GM12873 (cell line): ENCODE results near the gene G6PC2.

Experiments used
- TF ChIP-seq, protein P1 (sequence below): IDR thresholded peaks from 2 replicates; pipeline ENCODE4 v1.5.1; 2012; ENCODE audit warnings: low read depth, mild to moderate bottlenecking, moderate library complexity, low read length, control low read depth; ENCODE audit not compliant: insufficient read depth; ENCODE audit errors: missing control alignments

The G6PC2 gene, protein sequence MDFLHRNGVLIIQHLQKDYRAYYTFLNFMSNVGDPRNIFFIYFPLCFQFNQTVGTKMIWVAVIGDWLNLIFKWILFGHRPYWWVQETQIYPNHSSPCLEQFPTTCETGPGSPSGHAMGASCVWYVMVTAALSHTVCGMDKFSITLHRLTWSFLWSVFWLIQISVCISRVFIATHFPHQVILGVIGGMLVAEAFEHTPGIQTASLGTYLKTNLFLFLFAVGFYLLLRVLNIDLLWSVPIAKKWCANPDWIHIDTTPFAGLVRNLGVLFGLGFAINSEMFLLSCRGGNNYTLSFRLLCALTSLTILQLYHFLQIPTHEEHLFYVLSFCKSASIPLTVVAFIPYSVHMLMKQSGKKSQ

DNA sequence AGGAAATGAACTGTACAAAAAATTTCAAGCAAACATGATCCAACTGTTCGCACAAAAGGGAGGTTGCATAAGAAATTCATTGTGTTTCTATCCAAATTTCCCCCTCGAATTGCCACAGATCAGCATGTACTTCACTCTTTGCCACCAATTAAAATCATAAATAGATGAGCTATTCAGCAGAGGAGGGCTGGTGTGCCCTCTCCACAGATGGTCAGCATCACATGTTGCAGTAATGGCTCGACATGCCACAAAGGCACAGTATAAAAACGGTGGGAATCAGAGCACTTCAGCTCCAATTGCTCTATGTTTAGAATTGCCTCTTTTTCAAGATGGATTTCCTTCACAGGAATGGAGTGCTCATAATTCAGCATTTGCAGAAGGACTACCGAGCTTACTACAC is at the start of gene G6PC2:
G6PC2 (plus strand) TSS at position 289 of the 400 bp plus-strand sequence; CDS start at position 330, 41 bp downstream.
- TF ChIP-seq, protein P1, sequence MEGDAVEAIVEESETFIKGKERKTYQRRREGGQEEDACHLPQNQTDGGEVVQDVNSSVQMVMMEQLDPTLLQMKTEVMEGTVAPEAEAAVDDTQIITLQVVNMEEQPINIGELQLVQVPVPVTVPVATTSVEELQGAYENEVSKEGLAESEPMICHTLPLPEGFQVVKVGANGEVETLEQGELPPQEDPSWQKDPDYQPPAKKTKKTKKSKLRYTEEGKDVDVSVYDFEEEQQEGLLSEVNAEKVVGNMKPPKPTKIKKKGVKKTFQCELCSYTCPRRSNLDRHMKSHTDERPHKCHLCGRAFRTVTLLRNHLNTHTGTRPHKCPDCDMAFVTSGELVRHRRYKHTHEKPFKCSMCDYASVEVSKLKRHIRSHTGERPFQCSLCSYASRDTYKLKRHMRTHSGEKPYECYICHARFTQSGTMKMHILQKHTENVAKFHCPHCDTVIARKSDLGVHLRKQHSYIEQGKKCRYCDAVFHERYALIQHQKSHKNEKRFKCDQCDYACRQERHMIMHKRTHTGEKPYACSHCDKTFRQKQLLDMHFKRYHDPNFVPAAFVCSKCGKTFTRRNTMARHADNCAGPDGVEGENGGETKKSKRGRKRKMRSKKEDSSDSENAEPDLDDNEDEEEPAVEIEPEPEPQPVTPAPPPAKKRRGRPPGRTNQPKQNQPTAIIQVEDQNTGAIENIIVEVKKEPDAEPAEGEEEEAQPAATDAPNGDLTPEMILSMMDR: no peak

DNA sequence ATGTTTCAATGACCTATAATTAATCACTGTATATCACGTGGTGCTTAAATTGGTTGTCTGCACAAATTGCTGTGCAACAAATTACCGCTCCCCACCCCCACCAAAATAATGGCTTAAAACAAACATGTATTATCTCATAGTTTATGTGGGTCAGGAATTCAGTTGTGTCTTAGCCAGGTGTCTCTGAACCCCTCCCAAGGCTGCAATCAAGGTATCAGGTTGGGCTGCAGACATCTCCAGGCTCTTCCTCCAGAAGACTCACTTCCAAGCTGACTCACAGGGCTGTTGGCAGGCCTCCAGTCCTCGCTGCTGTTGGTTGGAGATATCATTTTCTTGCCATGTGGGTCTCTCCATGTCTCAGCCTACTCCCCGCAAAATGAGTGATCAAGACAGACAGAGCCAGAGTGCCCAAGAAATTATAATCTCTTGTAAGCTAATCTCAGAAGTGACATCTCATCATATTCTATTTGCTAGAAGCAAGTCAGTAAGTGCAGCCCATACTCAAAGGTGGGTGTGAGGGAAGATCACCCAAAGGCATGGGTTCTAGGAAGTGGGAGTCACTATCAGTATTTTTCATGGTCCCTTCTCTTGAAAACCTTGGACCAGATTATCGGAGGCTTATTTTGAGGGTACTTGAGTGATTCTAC is 49.3 kb upstream of the G6PC2 start:
- TF ChIP-seq, protein P1: no peak

DNA sequence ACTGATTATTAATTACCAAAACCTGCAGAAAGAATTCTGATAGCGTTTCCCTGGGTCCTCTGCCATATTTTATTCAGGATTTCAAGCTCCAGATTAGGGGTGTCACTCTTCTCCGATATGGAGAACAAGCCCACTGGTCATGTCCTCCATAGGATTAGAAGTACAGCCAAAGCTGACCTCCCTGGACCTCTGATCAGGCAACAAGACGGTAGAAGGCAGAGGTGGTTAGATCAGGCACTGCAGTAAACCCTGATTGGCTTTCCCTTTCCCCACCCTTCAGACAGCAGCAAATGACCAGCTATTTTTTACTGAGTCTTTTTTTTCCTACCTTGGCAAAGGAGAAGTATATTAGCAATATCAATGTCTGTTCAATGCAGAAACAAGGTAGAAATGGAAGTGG is 48.6 kb upstream of the G6PC2 start:
- TF ChIP-seq, protein P1: no peak

DNA sequence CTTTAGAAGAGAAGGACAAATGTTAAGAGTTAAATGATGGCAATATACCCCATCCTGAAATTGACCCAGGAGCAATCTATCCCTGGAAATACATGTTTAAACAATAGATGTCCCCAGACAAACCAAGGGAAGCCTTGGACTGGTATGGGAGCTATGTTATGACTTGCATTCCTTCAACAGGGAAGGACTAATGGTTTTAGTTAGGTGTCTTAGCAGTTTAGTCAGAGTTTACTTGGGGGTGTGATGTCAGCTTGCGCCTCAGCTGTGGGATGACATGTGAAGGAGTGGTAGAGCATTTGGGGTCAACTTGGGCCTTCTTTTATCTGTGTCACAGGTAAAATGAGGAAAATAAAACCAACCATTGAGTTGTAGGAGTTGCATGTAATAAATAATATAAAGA is 47.6 kb upstream of the G6PC2 start:
- TF ChIP-seq, protein P1: no peak

DNA sequence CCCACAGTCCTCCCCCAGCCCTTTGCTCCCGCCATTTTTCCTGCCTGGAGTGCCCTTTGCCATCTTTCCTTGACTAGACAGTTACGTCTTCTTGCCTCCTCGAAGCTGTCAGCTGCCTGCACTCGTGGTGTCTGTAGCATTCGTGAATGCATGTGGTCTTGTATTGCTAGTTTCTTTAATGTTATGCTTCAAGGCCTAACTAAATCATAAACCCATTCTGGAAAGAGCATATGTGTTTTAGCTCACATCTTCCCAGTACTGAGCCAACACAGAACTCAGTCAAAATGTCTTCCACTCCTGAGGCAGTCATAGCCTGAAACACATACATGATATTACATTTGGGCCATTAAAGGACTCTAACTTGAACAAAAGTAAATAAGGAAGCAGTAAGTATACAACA is 46.4 kb upstream of the G6PC2 start:
- TF ChIP-seq, protein P1: no peak

DNA sequence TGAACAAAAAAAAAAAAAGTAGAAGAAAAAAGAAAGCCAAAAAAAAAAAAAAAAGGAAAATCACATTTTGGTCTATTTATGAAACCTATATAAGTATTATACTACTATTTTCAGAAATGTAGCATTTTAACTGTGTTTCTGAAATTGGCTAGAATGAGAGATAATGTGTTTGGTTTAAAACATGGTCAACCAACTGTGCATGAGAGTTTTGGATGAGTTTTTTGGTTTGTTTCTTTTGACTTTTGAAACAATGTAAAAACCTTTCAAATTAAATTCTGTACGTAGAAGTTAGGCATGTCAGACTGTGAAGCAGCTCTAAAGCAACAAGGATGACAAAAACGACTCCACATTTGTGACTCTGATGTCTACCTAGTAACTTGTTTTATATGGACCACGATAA is 45.5 kb upstream of the G6PC2 start:
- TF ChIP-seq, protein P1: no peak

DNA sequence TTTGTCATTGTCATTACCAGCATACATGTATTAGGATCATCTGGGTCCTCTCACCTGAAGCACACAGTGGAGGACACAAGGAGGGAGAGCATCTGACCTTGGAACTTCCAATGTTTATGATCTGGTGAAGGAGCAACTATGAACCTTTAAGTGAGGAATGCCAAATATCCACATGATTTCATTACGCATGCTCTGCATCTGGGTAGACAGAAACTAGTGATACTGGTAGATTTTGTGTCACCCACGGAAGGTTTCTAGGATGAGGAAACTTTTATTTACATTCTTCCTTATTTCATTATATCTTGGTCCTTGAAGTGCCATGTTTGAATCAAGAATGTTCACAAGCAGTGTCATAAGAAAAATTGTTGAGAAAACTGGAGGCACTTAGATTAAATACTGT is 42.9 kb upstream of the G6PC2 start:
- TF ChIP-seq, protein P1: no peak
